Measurements from ENCODE around the gene ABCA13.

GRCh38 chr7:48446721-48447120, 275.5 kb downstream of the ABCA13 start:
- no peak for TF ChIP-seq POLR2A (IDR thresholded peaks at IDR 0.05)
- no peak for TF ChIP-seq CTCF (IDR thresholded peaks at IDR 0.05)
- no peak for TF ChIP-seq POLR2AphosphoS5 (IDR thresholded peaks at IDR 0.05)
